Activated T-helper 9 cell treated with anti-CD3 and anti-CD28 coated beads, Interleukin-2, amount 50 U/mL, for 16 hours (primary cell): ENCODE data around the gene HLF.
A peak's percentile ranks its signal among the peaks of the same experiment; 100 is the strongest.

Experiments used
- DNase-seq: peaks from one replicate; pipeline ENCODE4 v3.0.0-alpha.2; 2020; ENCODE audit warnings: low read depth

HLF gene

DNA sequence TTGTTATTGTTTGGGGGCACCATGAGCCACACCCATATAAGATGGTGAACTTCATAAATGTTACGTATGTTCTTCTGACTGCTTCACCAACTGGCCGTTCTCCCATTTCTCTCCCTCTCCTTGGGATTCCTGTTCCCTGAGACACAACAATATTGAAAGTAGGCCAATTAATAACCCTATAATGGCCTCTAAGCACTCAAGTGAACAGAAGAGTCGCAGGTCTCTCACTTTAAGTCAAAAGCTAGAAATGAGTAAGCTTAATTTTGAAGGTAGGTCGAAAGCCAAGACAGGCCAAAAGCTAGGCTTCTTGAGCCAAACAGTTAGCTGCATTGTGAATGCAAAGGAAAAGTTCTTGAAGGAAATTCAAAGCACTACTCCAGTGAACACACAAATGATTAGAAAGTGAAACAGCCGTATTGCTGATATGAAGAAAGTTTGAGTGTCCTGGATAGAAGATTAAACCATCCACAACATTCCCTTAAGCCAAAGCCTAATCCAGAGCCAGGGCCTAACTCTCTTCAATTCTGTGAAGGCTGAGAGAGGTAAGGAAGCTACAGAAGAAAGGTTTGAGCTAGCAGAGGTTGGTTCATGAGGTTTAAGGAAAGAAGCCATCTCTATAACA lies 25.8 kb downstream of the HLF start:
- no peak for DNase-seq

DNA sequence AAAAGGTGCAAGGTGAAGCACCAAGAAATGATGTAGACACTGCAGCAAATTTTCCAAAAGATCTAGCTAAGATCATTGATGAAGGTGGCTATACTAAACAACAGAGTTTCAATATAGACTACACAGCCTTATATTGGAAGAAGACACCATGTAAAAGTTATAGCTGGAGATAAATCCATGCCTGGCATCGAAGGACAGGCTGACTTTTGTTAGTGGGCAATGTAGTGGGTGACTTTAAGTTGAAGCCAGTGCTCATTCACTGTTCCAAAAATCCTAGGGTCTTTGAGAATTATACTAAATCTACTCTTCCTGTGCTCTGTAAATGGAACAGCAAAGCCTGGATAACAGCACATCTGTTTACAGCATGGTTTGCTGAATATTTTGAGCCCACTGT lies 26.4 kb downstream of the HLF start:
- no peak for DNase-seq

DNA sequence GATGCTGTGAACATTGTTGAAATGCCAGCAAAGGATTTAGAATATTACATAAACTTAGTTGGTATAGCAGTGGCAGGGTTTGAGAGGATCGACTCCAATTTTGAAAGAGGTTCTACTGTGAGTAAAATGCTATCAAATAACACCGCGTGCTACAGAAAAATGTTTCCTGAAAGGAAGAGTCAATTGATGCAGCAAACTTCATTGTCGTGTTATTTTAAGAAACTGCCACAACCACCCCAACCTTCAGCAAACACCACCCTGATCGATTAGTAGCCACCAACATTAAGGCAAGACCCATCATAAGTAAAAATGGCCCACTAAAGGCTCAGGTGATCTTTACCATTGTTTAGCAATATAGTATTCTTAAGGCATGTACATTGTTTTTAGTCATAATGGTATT lies 27.3 kb downstream of the HLF start:
- DNase-seq, result no peak

DNA sequence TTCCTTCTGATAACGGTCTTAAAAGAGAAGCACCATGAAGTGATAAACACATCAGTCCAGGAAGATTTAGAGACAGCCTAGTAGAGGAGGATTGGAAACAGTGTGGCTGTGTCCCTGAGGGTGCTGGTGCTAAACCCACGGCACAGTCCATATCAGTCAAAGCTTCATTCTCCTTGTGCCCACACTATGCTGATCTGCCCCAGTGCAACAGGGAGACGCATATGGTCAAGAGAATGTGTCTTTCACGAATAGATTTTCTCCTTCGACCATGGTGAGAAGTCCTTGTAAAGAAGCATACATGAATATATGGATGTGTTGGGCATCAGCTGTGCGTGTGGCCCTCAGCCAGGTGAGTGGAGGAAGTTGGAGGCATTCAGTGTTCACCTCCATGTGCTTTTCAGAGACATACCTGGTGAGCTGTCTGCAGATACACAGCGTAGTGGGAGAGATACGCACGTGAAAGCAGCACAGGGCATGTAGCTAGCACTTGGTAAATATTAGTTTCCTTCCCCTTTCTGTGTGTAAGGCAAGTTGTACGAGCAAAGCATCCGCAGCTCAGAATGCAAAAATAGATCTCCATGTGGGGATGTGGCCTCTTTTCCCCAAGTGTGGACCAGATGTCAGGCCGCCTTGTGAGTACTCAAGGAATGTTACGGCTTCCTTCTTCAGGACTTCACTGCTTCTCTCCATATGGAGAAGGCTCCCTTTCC lies 29.4 kb downstream of the HLF start:
- DNase-seq, result no peak

DNA sequence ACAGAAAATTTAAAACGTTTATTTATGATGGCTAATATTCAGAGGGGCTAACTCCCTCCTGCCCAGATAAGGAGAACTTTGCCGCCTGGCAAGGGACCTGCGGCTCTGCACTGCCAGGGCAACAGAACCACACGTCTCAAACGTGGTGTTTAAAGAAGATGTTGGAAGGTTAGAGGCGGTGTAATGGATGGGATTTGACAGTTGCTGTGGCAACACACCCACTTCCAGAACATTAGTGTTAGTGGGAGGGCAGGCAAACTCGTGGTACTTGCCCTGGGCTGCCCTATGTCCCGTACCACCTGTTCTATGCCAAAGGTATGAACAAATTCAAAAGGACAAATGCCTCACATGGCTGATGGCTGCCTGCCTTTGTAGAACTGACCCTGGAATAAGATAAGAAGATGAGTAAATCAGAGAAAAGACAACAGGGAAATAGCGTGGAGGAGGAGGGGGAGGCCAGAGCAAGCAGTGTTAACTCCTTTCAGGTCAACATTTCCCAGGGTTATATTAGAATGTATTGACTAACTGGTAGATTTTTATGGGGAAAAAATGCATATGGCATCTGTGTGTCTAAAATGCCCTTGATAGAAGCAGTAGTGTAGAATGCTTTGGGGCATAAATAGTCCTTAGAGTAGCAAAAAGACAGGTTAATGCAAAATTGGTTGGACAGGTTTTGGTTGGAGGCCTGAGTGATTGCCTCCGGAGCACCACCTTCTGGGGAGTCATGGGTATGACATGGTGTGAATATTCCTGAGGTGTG lies 30.8 kb downstream of the HLF start:
- peak; percentile 21 for DNase-seq

DNA sequence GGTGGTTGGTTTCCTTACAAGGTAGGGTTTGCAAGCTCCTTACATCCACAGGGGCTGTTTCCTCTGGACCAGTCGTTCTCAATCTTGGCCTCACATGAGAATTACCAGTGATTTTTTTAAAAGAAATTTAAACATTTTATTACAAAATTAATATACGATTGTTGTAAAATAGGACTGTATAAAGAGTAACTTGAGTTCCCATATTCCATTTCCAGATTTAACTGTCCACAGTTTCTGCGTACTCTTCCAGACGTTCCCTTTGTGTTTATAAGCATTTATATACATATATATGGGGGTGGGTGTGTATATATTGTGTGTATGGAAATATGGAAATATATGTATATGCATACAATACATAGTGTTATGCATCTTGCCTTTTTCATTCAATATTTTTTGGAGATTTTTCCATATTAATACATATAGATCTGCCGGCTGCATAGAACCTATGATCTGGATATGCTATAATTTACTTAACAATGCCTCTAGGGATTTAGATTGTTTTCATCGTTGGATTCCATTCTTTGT lies 31.5 kb downstream of the HLF start:
- DNase-seq, result no peak

DNA sequence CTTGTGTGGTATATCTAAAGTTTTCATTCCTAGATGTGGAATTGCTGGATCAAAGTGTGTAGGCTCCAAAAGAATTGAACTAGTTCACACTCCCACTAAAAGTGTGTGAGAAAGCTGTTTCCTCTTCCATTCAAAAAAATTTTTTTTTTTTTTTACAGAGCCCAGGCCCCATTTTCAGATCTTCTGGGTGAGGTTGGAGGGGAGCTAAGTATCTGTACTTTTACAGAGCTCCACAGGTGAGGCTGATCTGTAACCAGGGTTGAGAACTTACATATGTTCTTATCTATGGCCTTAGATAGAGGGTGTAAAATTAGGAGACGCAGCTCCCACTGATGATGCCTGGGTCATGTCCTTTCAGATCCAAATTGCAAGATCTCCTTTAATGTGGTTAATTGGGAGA lies 31.9 kb downstream of the HLF start:
- DNase-seq, result no peak

DNA sequence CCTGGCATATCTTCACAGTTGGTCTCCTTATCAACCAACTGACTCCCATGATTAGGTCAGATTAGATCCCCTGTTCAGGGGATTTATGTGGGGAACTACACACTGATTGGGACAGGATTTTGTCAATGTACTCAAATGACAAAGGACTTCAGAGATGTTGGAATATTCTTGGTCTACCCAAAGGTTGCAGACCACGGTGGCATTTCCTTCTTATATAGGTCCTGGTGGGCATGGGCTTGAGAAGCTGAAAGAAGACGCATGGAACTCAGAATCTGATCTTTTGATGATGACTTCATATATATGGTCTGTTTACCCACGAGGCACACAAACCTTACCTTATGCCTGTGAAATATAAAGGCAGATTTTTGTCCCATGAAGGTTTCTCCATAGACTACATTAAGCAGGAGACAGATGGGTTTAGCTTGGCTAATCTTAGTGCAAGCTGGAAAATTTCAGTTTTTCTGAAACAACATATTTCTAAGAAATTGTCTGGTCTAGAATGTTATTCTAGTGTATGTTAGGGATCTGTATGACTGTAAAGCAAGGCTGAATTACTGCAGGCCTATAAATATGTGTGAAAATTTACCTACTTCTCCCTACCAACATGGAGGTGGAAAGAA lies 33.5 kb downstream of the HLF start:
- DNase-seq, result no peak

DNA sequence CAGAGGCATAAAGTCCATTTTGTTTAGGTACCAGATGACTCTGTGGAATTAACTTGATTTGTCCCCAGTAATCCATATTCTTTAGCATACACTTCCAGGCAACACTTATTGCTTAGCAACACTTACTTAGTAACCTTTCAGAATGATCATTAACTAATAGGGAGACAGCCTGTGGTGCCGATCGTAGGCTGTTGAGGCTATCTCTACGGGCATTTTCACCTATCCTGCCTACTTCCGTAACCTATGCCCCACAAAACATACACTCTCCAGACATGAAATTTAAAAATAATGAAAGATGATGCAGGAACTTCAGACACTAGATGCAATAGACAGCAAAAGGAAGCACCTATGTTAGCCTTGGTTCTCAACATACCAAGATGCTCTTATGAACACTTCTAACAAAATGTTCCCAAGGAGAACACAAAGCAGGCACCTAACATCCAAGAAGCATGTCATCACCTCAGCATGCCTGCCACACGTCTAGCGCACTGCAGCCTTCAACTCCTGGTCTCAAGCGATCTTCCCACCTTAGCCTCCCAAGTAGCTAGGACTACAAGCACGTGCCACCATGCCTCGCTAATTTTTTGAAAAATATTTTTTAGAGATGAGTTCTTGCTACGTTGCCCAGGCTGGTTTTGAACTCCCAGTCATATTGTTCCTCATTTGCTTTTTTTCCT lies 34.5 kb downstream of the HLF start:
- DNase-seq, result no peak

DNA sequence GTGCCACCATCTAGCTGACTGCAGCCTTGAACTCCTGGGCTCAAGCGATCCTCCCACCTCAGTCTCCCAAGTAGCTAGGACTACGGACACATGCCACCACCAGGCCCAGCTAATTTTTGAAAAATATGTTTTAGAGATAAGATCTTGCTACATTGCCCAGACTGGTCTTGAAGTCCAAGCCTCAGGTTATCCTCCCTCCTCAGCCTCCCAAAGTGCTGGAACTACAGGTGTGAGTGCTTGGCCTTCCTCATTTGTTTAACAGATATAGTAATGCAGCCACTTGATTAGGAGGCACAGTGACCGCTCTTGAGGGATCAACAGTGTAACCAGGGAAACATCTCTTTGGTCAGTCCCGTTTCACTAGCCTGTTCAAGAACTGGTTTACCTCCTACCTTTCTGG lies 35.1 kb downstream of the HLF start:
- no peak for DNase-seq

DNA sequence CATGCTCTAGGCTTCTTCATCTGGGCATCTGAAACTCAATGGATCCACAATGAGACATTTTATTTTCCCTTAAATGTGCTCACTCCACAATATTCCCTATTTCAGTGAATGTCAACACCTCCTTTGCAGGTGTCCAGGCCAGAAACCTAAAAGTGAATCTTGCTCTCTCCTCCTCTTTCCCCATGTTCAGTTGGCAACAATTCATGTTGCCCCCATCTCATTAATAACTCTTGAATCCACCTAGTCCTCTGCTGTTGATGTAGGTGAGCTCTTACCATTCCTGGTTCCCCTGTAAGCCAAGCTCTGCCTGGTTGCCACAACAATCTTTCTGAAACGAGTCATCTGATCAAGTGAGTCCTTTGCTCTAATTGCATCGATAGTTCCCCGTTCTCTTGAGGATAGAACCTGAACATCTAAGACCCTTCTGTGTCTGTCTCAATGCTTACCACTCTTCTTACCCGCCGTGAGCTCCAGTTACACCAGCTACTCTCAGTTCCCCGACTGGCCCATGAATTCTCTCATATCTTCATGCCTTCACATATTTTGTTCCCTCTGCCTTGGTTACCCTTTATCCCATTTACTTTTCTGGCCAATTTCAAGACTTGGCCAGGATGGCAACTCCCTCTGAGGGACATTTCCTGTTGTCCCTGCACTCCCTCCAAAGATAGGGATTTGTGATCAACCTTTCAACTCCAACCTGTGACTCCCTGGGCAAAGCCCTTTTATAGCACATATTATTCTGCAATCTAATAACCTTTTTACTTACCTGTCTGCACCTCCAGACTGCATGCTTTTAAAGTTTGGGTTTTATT lies 35.9 kb downstream of the HLF start:
- DNase-seq, result no peak

DNA sequence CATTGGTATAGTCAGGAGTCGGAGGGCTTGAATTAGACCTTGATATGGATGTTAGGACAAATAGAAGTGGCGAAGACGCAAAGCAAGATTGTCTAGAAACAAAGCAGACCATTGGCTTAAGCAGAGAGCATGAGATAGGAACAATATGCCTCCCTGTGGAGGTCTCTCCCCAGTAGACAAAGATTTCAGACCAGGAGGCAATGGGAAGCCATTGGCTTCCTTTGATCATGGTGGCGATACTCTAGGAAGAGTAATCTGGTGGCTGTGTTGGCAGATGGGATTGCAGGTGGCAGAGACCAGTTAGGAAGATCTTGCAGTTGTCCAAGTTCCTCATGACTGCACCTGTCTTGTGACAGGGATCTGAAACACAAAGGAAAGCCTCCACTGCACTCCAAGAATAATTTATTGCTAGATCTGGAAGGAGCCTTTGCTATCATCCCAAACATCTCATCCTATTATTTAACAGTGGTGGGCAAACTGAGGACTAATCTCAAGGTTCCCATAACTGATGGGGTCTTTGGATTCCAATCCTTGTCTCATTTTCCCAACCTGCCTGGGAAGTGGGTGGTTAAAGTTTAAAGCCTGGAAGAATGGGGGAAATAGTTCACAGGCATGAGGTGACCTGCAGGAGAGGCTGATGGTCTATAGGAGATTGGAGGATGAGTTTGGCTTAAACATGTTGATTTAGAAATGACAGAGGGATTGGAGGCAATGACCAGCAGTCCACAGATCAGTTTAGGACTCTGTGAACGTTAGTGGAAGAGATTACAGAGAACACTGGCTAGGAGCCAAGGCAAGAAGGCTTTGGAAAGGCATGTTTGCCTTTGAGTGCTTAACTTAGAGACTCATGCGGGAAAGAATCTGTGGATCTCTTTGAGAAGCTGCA lies 37.0 kb downstream of the HLF start:
- no peak for DNase-seq

DNA sequence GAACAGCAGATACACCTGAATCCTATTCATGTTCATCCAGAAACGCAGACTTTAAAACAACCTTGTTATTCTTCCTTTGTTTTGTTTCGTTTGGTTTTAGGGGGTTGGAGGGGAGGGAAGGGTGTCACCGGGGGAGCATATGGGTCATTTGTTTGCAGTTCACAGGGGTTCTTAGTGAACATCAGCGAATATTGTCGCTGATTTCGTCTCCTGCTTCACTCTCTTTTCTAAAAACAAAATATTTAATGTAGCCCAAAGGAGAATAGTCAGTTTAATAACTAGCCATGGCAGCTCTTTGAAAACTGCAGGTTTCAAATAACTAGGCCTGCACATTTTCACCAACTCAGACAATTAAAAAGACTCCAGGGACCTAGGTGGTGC lies 37.6 kb downstream of the HLF start:
- DNase-seq, result no peak

DNA sequence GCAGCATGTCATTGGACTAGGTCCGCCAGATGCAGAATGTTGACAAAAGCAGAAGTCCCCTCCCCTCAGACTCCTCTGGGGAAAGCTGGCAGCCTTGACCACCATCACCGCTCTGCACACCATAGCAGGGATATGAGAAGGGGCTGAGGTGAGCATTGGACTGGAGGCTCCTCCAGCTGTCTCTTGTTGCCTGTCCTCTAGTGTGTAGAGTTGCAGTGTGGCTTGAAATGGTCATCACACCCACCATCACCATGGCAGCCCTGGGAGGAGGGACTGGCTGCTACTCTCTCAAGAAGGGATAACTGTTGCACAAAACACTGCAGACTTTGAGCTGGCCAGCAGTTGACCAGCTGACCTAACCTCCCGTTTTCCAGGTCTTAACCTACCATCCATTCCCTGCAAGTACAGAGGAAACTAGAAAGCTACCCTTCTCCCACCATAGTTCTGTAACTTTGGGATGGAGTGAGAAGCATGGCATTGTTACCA lies 38.3 kb downstream of the HLF start:
- DNase-seq, result no peak

DNA sequence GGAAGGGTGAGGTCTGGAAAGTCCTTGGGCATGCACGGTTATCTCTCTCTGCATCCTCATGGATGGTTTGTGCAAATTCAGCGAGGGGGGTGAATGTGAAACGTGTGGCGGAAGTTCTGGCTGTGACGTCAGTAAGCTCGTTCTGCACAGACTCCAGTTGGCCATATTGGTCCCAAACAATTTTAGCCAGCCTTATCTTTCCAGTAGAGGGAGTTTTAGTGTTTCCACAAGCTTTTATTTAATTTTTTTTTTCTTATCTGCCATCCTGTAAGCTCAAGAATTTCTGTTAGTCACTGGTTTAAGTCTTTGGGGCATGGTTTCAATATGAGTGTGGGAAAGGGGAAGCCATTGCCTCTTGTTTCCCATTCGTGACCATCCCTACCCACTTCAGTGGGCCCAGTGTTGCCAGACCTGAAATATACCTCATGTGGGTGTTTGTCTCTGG lies 39.0 kb downstream of the HLF start:
- no peak for DNase-seq

DNA sequence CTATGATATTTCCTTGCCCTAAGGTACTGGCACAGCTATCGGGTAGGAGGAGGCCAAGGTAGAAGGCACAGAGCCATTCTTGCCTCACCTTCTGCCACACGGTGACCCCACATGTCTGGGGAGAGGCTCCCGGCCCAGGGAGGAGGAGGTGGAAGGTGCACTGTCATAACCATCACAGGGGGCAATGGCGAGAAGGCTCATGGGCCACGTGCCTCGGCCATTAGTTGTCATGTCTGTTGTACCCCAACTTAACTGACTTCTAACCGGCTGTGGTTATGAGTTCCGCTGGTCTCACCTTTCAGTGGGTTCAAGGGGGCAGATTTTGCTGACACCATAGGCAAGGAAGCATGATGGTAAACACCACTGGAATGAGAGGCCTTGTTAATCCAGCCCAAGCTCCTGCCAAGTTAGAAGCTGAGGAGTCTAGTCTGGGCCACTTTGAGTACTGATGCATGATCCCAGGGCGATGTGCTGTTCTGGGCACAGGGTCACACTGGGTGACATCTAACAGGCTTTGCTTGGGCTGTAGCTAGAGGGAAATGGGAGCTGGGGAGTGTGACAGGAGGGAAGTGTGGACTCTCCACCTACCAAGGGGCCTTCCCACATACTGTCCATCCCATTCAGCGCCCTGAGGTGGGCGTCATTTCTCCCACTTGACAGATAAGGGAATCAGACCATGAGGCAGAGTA lies 39.6 kb downstream of the HLF start:
- no peak for DNase-seq

DNA sequence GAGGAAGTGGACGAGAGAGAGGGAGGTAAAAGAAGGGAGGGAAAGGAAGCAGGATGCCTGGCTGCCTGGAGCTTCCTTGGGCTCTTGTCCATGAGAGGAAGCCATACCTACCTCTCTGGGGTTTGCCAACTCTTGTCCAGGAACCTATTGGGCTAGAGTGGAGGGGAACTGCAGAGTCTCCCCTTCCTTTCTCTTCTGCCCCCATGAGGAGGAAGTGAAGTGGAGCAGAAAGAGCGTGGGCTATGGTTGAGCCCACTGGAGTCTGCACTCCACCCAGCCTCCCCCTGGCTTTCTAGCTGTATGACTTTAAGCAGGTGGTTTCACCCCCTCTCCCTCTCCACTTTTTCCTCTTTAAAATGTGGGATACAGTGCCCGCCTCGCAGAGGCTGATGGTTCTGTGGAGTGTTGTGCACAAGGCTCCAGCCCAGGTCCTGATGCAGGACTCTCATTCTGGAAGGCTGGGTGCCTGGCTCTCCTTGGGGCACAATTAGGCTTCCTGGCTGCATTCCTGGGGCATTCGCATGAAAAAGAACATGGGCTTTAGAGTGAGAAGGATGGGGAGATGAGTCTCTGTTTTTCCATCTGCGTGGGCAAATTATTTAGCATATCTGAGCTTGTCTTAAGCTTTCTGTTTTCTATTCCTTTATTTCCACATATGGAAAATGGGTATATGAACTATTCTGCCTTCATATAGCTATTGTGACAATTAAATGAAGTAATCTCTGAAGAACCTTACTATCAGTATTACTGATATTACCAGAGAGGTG lies 40.7 kb downstream of the HLF start:
- no peak for DNase-seq

DNA sequence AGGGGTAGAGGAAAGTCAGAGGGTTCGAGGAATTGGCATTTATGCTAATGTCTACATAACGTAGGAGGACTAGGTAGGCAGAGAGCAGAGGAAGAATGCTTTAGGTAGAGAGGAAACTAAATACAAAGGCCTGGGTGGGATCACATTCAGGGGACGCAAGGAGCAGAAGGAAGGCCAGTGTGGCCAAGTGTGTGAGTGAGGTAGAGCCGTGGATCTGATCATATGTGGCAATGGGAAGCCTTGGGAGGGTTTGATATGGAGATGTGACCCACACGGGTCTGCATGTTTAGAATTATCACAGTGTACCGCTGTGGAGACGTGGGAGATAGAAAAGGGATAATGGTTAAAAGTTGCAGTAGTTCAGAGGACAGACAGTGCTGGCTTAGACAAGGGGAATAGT lies 43.1 kb downstream of the HLF start:
- no peak for DNase-seq
